GM19438 (cell line): Measurements from ENCODE around the gene TANGO2.

Source experiments
- ATAC-seq: cut with Tn5 transposase; IDR thresholded peaks from one replicate; pipeline ENCODE4 v1.9.1; 2021; ENCODE audit warnings: low read depth; ENCODE audit not compliant: unreplicated experiment

Gene TANGO2

GRCh38 chr22:19994851-19995610, 25.9 kb upstream of the TANGO2 start:
- ATAC-seq: no peak

DNA sequence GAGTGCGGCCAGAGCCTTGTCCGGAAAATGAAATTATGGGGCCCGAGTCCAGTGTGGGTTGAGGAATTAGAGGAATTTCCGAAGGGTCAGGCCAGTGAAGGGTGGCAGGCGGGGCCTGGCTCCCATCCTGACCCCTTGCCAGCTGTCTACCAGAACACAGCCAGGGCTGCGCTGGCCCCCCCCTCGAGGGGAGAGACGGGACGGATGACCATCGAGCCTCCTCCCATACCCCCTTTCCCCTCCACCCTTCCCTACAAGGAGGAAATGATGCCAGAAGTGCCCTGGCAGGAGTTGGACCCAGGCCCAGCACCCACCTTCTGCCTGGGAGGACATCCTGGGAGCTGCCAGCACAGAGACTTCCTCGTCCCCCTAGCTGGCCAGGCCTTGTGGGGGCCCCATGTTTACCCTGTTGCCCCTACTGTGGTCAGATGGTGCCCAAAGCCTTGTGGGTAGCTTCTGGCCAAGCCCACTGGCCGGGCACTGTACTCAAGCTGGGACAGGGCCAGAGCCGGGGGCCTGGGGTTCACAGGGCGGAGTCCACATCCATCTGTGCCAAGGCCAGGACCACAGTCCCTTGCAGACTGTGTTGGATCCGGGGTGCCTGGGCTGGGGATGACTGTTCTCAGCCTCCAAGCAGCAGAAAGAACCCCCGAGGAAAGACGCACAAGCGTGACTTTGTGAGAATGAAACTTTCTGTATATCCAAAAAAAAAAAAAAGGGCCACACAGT, 25.1 kb upstream of the TANGO2 start:
- ATAC-seq: no peak

- no peak for ATAC-seq
Measured at GRCh38 chr22:19996694-19997384, 24.1 kb upstream of the TANGO2 start.

DNA sequence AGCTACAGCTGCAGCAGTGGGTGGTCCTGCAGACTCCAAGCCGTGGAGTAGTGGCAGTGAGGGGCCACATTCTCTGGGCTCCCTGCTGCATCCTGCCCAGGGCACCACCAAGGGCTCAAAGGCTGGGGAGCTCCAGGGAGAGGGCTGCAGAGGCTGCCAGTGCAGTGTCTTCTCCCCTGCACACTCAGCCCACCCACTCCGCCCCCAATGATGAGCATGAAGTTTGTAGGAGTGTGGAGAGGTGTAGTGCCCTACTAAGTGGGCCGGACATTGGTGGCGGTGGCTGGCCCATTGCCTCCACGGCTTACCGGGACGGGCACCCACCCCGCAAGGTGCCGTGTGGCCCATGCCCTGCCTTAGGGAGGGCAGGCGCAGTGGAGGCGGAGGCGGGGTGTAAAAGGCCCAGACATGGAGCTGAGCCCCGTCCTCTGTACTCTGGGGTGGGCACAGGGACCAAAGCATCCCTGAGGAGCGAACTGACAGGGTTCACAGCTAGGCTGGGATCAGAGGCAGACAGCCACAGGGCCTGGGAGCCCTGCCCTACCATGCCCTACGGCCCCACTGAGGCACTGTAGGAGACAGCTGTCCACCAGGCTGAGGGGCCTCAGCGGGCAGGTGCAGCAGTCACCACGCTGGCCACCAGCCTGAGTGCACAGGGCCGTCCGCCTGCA, 23.2 kb upstream of the TANGO2 start:
- ATAC-seq: no peak

DNA sequence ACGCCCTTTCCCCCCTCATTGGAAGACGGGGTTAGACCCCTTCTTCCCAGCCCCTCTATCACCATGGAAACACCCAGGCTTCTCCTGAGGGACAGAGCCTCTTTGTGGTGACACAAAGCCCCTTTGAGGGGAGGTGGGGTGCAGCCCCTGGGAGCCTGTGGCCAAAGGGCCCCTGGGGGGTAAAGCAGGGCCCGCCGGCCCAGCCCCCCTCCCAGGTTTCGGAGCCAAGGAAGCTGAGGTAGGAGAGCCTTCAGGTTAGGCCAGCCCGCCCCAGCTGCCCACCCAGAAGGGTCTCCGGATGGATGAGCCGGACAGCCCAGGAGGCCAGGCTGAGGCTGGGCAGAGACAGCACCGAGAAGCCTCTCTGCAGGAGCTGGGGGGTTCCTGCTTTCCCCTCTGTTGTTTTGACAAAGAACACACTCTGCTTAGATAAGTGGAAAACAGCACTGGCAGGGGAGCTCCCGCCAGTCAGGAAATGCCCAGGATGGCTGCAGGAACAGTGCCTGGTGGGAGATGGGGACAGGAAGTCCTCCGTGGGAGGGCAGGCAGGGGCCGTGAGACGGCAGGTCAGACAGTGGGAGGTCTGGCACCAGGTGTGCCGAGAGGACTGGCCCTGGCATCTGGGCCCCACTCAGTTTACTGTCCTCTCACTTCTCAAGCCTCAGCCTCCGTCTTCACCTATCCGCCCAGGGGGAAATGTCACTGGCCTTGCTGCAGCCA, 22.5 kb upstream of the TANGO2 start:
- no peak for ATAC-seq

- ATAC-seq: no peak
Measured at GRCh38 chr22:19998991-19999820, 21.7 kb upstream of the TANGO2 start.

- no peak for ATAC-seq
Measured at GRCh38 chr22:20000246-20001081, 20.4 kb upstream of the TANGO2 start.

DNA sequence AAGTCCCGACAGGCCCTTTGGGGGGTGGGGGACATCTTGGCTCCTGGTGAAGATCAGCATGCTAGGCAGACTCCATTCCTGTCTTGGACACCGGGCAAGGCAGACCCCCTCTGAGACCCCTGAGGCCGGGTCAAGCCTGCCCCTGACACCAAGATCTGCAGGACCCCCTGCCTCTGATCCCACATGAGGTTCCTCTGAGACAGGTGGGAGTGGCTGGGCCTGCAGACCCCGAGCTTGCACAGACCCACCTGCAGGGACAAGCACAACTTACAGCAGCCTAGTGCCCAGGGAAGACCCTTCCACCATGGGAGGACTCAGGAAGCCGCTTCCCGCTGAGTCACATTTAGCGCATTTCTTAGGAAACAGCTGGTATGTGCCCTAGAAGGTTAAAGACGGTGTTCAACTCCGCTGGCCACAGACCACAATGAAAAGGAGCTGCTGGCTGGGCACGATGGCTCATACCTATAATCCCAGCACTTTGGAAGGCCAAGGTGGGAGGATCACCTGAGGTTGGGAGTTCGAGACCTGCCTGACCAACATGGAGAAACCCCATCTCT, 19.8 kb upstream of the TANGO2 start:
- ATAC-seq: no peak

DNA sequence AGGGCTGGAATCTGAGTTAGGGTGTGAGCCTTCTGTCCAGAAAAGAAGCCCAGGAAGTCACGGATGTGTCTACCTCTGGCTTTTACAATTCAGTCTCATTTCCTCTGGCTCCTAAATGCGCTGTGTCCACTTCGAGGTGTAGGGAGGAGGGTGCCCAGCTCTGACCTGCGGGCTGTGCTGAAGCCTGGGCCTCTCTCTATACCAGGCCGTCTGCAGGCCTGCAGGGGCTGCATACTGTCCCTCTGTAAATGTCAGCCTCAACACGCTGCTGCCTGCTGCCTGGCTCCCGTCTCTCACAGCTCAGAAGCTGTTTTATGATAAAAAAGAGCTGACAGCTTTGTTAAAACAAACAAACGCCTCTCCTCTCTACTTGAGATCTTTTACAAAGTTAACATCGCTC, 18.8 kb upstream of the TANGO2 start:
- no peak for ATAC-seq

- ATAC-seq: no peak
Measured at GRCh38 chr22:20002636-20003035, 18.3 kb upstream of the TANGO2 start.

- ATAC-seq: no peak
Measured at GRCh38 chr22:20003304-20003703, 17.6 kb upstream of the TANGO2 start.

GRCh38 chr22:20004464-20004863, 16.4 kb upstream of the TANGO2 start:
- no peak for ATAC-seq

GRCh38 chr22:20008221-20008995, 12.5 kb upstream of the TANGO2 start:
- ATAC-seq: no peak

DNA sequence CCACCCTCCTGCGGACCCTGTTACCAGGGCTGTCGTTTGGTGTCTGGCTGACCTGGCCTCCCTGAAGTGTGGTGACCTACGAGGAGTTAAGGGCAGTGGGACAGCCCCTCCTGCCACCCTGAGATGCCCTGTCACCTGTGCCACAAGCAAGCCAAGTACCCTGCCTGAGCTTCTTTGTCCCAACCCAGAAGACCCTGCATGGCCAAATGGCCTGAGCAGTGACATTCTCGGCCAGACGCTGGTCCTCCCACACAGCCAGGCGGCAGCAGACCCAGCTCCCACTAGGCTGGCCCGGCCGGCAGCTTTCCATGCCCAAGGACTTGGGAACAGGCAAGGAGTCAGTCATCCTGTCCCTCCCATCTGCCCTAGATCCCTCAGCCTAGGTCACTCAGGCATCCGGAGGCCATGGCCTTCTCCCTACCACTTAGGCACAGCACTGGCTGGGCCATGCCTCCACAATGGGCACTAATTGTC, 11.9 kb upstream of the TANGO2 start:
- no peak for ATAC-seq

GRCh38 chr22:20009582-20010306, 11.2 kb upstream of the TANGO2 start:
- ATAC-seq: no peak

GRCh38 chr22:20010307-20011122, 10.4 kb upstream of the TANGO2 start:
- ATAC-seq: no peak
